PFSK-1 (cell line): ENCODE data around the gene RASL10B.

ENCODE experiments used
- FOXP2 ChIP-seq: optimal IDR thresholded peaks from 2 replicates; pipeline ENCODE3; 2011; ENCODE audit warnings: borderline replicate concordance, control low read depth, inconsistent platforms; ENCODE audit not compliant: insufficient read depth; ENCODE audit errors: extremely low read length, extremely low read depth
- POLR2AphosphoS5 ChIP-seq: IDR thresholded peaks from 2 replicates; pipeline ENCODE4 v1.6.1; 2012; ENCODE audit warnings: low read depth, mild to moderate bottlenecking, control low read depth, low read length, moderate library complexity
- REST ChIP-seq, 2 experiments: IDR thresholded peaks; 2 replicates each; pipeline versions ENCODE4 v1.6.1 to v1.8.0; 2011 to 2012; ENCODE audit warnings: low read depth in 2 of 2, low read length in 2 of 2, control low read depth in 1 of 2, inconsistent platforms in 1 of 2, mild to moderate bottlenecking in 1 of 2, moderate library complexity in 1 of 2; ENCODE audit not compliant: insufficient read depth in 1 of 2
- SIN3A ChIP-seq: IDR thresholded peaks from 2 replicates; pipeline ENCODE4 v1.6.1; 2012; ENCODE audit warnings: mild to moderate bottlenecking, low read length, moderate library complexity, borderline replicate concordance; ENCODE audit not compliant: insufficient read depth
- TAF1 ChIP-seq: IDR thresholded peaks from 2 replicates; pipeline ENCODE4 v1.6.1; 2012; ENCODE audit warnings: low read length, control low read depth, borderline replicate concordance; ENCODE audit not compliant: insufficient read depth

Gene RASL10B

DNA sequence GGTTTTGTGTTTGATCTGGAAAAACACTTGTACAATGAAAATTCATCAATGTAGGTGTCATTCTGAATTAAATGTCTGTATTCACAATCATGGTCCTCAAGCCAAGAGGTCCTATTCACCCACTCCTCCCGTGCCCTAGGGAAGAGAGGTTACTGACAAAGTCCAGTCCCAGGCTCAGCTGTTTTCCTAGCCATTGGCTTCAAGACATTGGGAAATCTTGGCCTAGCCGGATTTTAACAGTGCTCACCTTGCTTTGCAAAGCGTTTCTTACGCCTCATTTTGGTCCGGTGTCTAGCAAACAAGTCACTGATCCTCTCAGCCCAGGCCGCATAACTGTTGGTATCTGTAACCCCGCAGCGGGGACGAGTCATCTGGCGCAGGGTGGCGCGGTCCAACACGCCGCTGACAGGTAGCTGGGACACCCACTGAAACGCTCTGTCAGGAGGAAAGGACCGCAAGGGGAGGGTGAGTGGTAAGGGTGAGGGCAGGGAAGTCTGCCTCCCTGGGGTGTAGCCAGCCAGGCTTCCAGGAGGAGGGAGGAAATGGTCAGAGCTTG is 47.3 kb downstream of the RASL10B start:
- TF ChIP-seq REST (IDR thresholded peaks at IDR 0.05; ENCODE audit: insufficient read depth in 1 of 2, low read depth in 2 of 2, low read length in 2 of 2) (no peak), SIN3A (no peak), FOXP2 (no peak), POLR2AphosphoS5 (no peak), TAF1 (no peak)

GRCh38 chr17:35780950-35781349 is 49.5 kb downstream of the RASL10B start:
- TF ChIP-seq REST (IDR thresholded peaks at IDR 0.05; ENCODE audit: insufficient read depth in 1 of 2, low read depth in 2 of 2, low read length in 2 of 2) (no peak), SIN3A (no peak), POLR2AphosphoS5 (no peak), TAF1 (no peak)

- TF ChIP-seq REST (IDR thresholded peaks at IDR 0.05; ENCODE audit: insufficient read depth in 1 of 2, low read depth in 2 of 2, low read length in 2 of 2) = no peak
- TF ChIP-seq TAF1 = no peak
- TF ChIP-seq FOXP2 = no peak
- TF ChIP-seq POLR2AphosphoS5 = no peak
- no peak for TF ChIP-seq SIN3A
Observed at GRCh38 chr17:35784895-35785294, 53.5 kb downstream of the RASL10B start.

DNA sequence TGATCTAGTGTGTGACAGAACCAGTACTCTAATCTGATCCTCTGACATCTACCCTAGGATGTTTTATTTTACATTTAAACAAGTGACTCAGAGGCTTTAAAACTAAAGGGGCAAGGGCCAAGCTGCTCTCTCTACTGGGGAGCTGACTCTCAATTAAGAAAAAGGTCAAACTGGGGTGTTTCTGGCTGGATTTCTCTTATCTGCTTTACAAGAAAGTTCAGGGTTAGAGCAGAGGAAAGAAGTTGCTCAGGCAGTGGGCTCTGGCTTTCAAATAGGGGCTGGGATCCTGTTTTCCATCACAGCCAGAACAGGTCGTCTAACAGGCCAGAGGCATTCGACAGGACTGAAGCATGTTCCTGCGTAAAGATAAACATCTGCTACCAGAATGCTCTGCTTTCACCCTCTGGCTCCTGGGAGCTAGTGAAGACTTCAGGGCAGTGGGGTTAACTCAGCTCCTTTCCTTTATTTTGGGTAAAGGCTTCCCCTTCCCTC is 55.5 kb downstream of the RASL10B start:
- TF ChIP-seq REST (IDR thresholded peaks at IDR 0.05; ENCODE audit: insufficient read depth in 1 of 2, low read depth in 2 of 2, low read length in 2 of 2) (no peak), SIN3A (no peak), FOXP2 (no peak), TAF1 (no peak), POLR2AphosphoS5 (no peak)
